SK-N-SH (cell line): ENCODE results near the gene BBS9. TPM values are rescaled to one million over a fixed set of nuclear protein-coding genes. Genes with fewer than 3 reads are reported as not detected.

Experiments
- CTCF ChIA-PET: fragments of 300-600, 350-600 bp; formaldehyde crosslinking; extraction: SDS; loops from one replicate; lab custom pipeline; 2021; lab: Yijun Ruan, JAX
- POLR2A ChIA-PET: fragments of 350-600 bp; sonication (Branson Sonifier 250); formaldehyde crosslinking; extraction: SDS; loops from one replicate; lab custom pipeline; 2020; ENCODE audit warnings: antibody characterized with exemption, inconsistent platforms; lab: Yijun Ruan, JAX
- DNase-seq: peaks from one replicate; pipeline ENCODE4 v3.0.0; 2012
- H2AFZ ChIP-seq: fragments of 200-600 bp; sonication (generic); 2 replicates; pipeline ENCODE4 v1.8.1; 2016; ENCODE audit warnings: antibody characterized with exemption, mild to moderate bottlenecking, low read depth
- H3F3A ChIP-seq: fragments of 200-600 bp; sonication (generic); replicated peaks from 2 replicates; pipeline ENCODE3; 2016; ENCODE audit warnings: antibody characterized with exemption, mild to moderate bottlenecking; ENCODE audit not compliant: insufficient read depth
- H3K27ac ChIP-seq, 2 experiments: fragments of 200-500 bp in 1 of 2; fragments of 200-600 bp in 1 of 2; sonication (Bioruptor generic) in 1 of 2; sonication (generic), shearing (Covaris generic) in 1 of 2; 2 replicates each; pipeline versions ENCODE4 v1.5.1 to v1.6.1; 2014 to 2016; ENCODE audit warnings: low read depth in 2 of 2, inconsistent platforms in 1 of 2, low read length in 1 of 2, mild to moderate bottlenecking in 1 of 2, mixed read lengths in 1 of 2
- H3K27me3 ChIP-seq: fragments of 200-600 bp; sonication (generic), shearing (Covaris generic); 2 replicates; pipeline ENCODE4 v1.6.1; 2016; ENCODE audit warnings: mixed run types; ENCODE audit not compliant: insufficient read depth
- H3K36me3 ChIP-seq, 2 experiments: fragments of 200-500 bp in 1 of 2; fragments of 200-600 bp in 1 of 2; sonication (Bioruptor generic) in 1 of 2; sonication (generic) in 1 of 2; replicated peaks in 1 of 2; 2 replicates each; pipeline versions ENCODE3 to v1.5.1; 2014 to 2016; ENCODE audit warnings: low read length in 1 of 2, mild to moderate bottlenecking in 1 of 2; ENCODE audit not compliant: insufficient read depth in 2 of 2, control insufficient read depth in 1 of 2
- H3K4me1 ChIP-seq, 2 experiments: fragments of 200-500 bp in 1 of 2; fragments of 200-600 bp in 1 of 2; sonication (Bioruptor generic) in 1 of 2; sonication (generic), shearing (Covaris generic) in 1 of 2; 2 replicates each; pipeline versions ENCODE4 v1.5.1 to v1.6.1; 2014 to 2016; ENCODE audit warnings: low read depth in 1 of 2, low read length in 1 of 2, mixed run types in 1 of 2; ENCODE audit not compliant: insufficient read depth in 2 of 2, control insufficient read depth in 1 of 2
- H3K4me2 ChIP-seq: fragments of 200-600 bp; sonication (generic), shearing (Covaris generic); 2 replicates; pipeline ENCODE4 v1.6.1; 2017; ENCODE audit warnings: mixed run types
- H3K4me3 ChIP-seq, 2 experiments: fragments of 200-500 bp in 1 of 2; fragments of 200-600 bp in 1 of 2; sonication (Bioruptor generic) in 1 of 2; sonication (generic), shearing (Covaris generic) in 1 of 2; 2 replicates each; pipeline versions ENCODE4 v1.5.1 to v1.8.1; 2014 to 2016; ENCODE audit warnings: low read depth in 2 of 2, inconsistent platforms in 1 of 2, low read length in 1 of 2, mild to moderate bottlenecking in 1 of 2, mixed read lengths in 1 of 2, moderate library complexity in 1 of 2
- H3K79me2 ChIP-seq: fragments of 200-600 bp; sonication (generic); 2 replicates; pipeline ENCODE4 v1.8.1; 2017; ENCODE audit warnings: mild to moderate bottlenecking; ENCODE audit not compliant: insufficient read depth
- H3K9ac ChIP-seq: fragments of 200-600 bp; sonication (generic); 2 replicates; pipeline ENCODE4 v1.6.1; 2017; ENCODE audit warnings: mixed run types
- H3K9me2 ChIP-seq: fragments of 200-600 bp; sonication (generic); 2 replicates; pipeline ENCODE4 v1.6.1; 2017; ENCODE audit warnings: mixed run types
- H3K9me3 ChIP-seq: fragments of 200-600 bp; sonication (generic); 2 replicates; pipeline ENCODE4 v1.6.1; 2017; ENCODE audit warnings: mixed run types, mild to moderate bottlenecking, moderate library complexity
- H4K20me1 ChIP-seq: fragments of 200-600 bp; sonication (generic); 2 replicates; pipeline ENCODE4 v1.6.1; 2017; ENCODE audit warnings: mild to moderate bottlenecking, mixed run types; ENCODE audit not compliant: insufficient read depth
- CHD2 ChIP-seq: fragments of 150-350 bp; IDR thresholded peaks from 2 replicates; pipeline ENCODE4 v1.6.1; 2018; ENCODE audit warnings: low read length; ENCODE audit not compliant: partially characterized antibody
- CTCF ChIP-seq: fragments of 200-600 bp; sonication (generic); IDR thresholded peaks from 2 replicates; pipeline ENCODE4 v1.6.1; 2017; ENCODE audit warnings: antibody characterized with exemption, mild to moderate bottlenecking, moderate library complexity
- EP300 ChIP-seq, 2 experiments: IDR thresholded peaks; 2 replicates each; pipeline versions ENCODE4 v1.4.0 to v1.6.1; 2012; ENCODE audit warnings: borderline replicate concordance in 1 of 2, low read depth in 1 of 2, low read length in 1 of 2
- EZH2phosphoT487 ChIP-seq: fragments of 200-600 bp; sonication (generic); IDR thresholded peaks from 2 replicates; pipeline ENCODE4 v1.6.1; 2017; ENCODE audit warnings: low read depth, mixed run types, mild to moderate bottlenecking, antibody characterized with exemption, moderate library complexity, borderline replicate concordance
- FOXM1 ChIP-seq: IDR thresholded peaks from 2 replicates; pipeline ENCODE4 v1.4.0; 2012; ENCODE audit warnings: low read depth, mild to moderate bottlenecking
- GATA2 ChIP-seq: sonication (generic); formaldehyde crosslinking; IDR thresholded peaks from 2 replicates; pipeline ENCODE4 v1.5.0; 2020; ENCODE audit warnings: mild to moderate bottlenecking, missing genetic modification reagents
- JUND ChIP-seq: IDR thresholded peaks from 2 replicates; pipeline ENCODE4 v1.4.0; 2012
- MAX ChIP-seq: IDR thresholded peaks from 2 replicates; pipeline ENCODE4 v1.4.0; 2012; ENCODE audit warnings: low read depth
- MXI1 ChIP-seq: IDR thresholded peaks from 2 replicates; pipeline ENCODE4 v1.6.1; 2012; ENCODE audit warnings: mild to moderate bottlenecking, low read depth, low read length, improper control_type of control experiment
- POLR2AphosphoS5 ChIP-seq: IDR thresholded peaks from 2 replicates; pipeline ENCODE4 v1.6.1; 2012; ENCODE audit warnings: low read depth, low read length
- RCOR1 ChIP-seq: fragments of 150-350 bp; IDR thresholded peaks from 2 replicates; pipeline ENCODE4 v1.6.1; 2017; ENCODE audit warnings: antibody characterized with exemption, low read length
- REST ChIP-seq: IDR thresholded peaks from 2 replicates; pipeline ENCODE4 v1.6.1; 2012; ENCODE audit warnings: mild to moderate bottlenecking, low read depth, low read length, moderate library complexity
- RFX5 ChIP-seq: IDR thresholded peaks from 2 replicates; pipeline ENCODE4 v1.6.1; 2012; ENCODE audit warnings: mild to moderate bottlenecking, improper control_type of control experiment, low read length
- SIN3A ChIP-seq: IDR thresholded peaks from 2 replicates; pipeline ENCODE4 v1.6.1; 2012; ENCODE audit warnings: low read depth, mild to moderate bottlenecking, low read length, moderate library complexity, borderline replicate concordance
- TCF12 ChIP-seq: IDR thresholded peaks from 2 replicates; pipeline ENCODE4 v1.4.0; 2012
- USF1 ChIP-seq: IDR thresholded peaks from 2 replicates; pipeline ENCODE4 v1.4.0; 2012; ENCODE audit warnings: low read depth, borderline replicate concordance
- polyA plus RNA-seq, 3 experiments: library from polyadenylated mRNA; depleted of rRNA; stranded (reverse); fragments of >200 nt; gene quantifications; 2 replicates each; pipeline ENCODE4 v1.2.3, GENCODE V29; 2012

The BBS9 gene
- polyA plus RNA-seq, 1 of the 3 experiments (the other 2 are of a cell fraction) = 7.5 TPM

- Histone ChIP-seq H3K36me3 (no peaks in the 10 kb centered on the region), H4K20me1 (no peaks in the 10 kb centered on the region), H3K4me2 (no peak overlapping the region), H3K27me3 (no peaks in the 10 kb centered on the region), H3K9me3 (no peaks in the 10 kb centered on the region), H3K4me1 (peaks cover 0 to 3% of the 10 kb centered on the region in 2 experiments; a peak in 2 of 4 replicates), H3K9me2 (no peaks in the 10 kb centered on the region), H3K79me2 (no peaks in the 10 kb centered on the region), H2AFZ (no peak overlapping the region), H3K9ac (no peak overlapping the region), H3F3A (no peaks in the 10 kb centered on the region), H3K4me3 (no peak overlapping the region), H3K27ac (no peak overlapping the region)
- no peak for DNase-seq
- CTCF ChIA-PET = interaction anchor here (1.0 kb wide), 1 partner anchor 59 kb away, joined by 3 read pairs; no protein-coding TSS in a partner anchor
- TF ChIP-seq SIN3A = no peak
- TF ChIP-seq CHD2 = no peak
- TF ChIP-seq RCOR1 = no peak
- no peak for TF ChIP-seq RFX5
- TF ChIP-seq MXI1 = no peak
- TF ChIP-seq EZH2phosphoT487 = no peak
- TF ChIP-seq USF1 = no peak
- TF ChIP-seq TCF12 = no peak
- TF ChIP-seq CTCF = no peak
- no peak for TF ChIP-seq FOXM1
- TF ChIP-seq EP300 (IDR thresholded peaks at IDR 0.05; ENCODE audit: borderline replicate concordance in 1 of 2, low read depth in 1 of 2, low read length in 1 of 2) = no peak
- no peak for TF ChIP-seq MAX
- no peak for TF ChIP-seq POLR2AphosphoS5
- no peak for TF ChIP-seq REST
- no peak for TF ChIP-seq JUND
- TF ChIP-seq GATA2 = no peak
- POLR2A ChIA-PET = no interaction called here
These were observed 264.4 kb downstream of the BBS9 start for GRCh38 chr7:33393770-33394169.
